Sigmoid colon (tissue), 4 donors: ENCODE data around the gene COX10.

Experiments used
- POLR2A ChIP-seq, 2 donors: fragments of 450-650 bp; IDR thresholded peaks; one replicate each; pipeline ENCODE4 v1.6.1; 2016; ENCODE audit warnings: antibody characterized with exemption in 2 of 2, mild to moderate bottlenecking in 2 of 2, moderate library complexity in 2 of 2
- POLR2AphosphoS5 ChIP-seq, 4 donors: sonication (generic); formaldehyde crosslinking; IDR thresholded peaks; one replicate each; pipeline ENCODE4 v1.6.1; 2017; ENCODE audit warnings: antibody characterized with exemption in 4 of 4
- TF ChIP-seq, protein P1 (sequence below), 4 experiments: fragments of 450-650 bp in 3 of 4; fragments of 200-600 bp in 1 of 4; IDR thresholded peaks; one replicate each; pipeline ENCODE4 v1.5.1; 2016 to 2019; ENCODE audit warnings: antibody characterized with exemption in 4 of 4, mild to moderate bottlenecking in 3 of 4, moderate library complexity in 2 of 4

DNA sequence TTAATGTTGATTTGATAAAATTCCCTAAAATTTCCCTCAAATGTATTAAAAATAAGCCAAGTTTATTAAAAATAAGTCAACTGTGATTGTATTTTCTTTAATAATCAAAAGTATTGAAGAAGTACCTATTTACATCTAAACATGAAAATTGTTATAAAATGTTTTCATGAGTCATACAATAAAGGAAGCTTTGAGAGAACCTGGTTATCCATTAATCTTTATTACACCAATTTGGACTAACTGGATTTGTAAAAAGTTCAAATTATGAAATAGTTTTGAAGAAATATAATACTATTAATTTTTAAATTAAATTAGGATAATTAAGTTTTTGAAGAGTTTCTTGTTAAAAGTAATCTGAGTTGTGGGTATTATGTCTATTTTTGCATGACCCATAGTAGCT is 63.8 kb downstream of the COX10 start:
- TF ChIP-seq, protein P1, sequence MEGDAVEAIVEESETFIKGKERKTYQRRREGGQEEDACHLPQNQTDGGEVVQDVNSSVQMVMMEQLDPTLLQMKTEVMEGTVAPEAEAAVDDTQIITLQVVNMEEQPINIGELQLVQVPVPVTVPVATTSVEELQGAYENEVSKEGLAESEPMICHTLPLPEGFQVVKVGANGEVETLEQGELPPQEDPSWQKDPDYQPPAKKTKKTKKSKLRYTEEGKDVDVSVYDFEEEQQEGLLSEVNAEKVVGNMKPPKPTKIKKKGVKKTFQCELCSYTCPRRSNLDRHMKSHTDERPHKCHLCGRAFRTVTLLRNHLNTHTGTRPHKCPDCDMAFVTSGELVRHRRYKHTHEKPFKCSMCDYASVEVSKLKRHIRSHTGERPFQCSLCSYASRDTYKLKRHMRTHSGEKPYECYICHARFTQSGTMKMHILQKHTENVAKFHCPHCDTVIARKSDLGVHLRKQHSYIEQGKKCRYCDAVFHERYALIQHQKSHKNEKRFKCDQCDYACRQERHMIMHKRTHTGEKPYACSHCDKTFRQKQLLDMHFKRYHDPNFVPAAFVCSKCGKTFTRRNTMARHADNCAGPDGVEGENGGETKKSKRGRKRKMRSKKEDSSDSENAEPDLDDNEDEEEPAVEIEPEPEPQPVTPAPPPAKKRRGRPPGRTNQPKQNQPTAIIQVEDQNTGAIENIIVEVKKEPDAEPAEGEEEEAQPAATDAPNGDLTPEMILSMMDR (IDR thresholded peaks at IDR 0.05): no peak
- TF ChIP-seq POLR2A (IDR thresholded peaks at IDR 0.05) (no peak), POLR2AphosphoS5 (IDR thresholded peaks at IDR 0.05) (no peak)
